Lung (tissue), 12 donors: ENCODE data around the gene CELF2. TPM values are rescaled to one million over a fixed set of nuclear protein-coding genes. Genes with fewer than 3 reads are reported as not detected.

ENCODE experiments used
- ATAC-seq: fragments of 200-7000 bp; cut with Tn5 transposase; one replicate; pipeline ENCODE4 v1.9.1; 2020; ENCODE audit warnings: moderate number of reproducible peaks; ENCODE audit not compliant: insufficient read depth, low FRiP score
- DNase-seq, 3 donors: peaks; one replicate each; pipeline ENCODE4 v3.0.0-alpha.2; 2013 to 2017
- H3K27ac ChIP-seq, 2 donors: one replicate each; pipeline ENCODE4 v1.5.1; 2013; ENCODE audit warnings: mild to moderate bottlenecking in 2 of 2, moderate library complexity in 2 of 2, control low read depth in 1 of 2, inconsistent platforms in 1 of 2, low read depth in 1 of 2, low read length in 1 of 2
- H3K27me3 ChIP-seq, 3 donors: one replicate each; pipeline ENCODE4 v1.5.1; 2013; ENCODE audit warnings: low read length in 2 of 3; ENCODE audit not compliant: control insufficient read depth in 3 of 3, insufficient read depth in 3 of 3
- H3K36me3 ChIP-seq, 4 donors: one replicate each; pipeline ENCODE4 v1.5.1; 2013; ENCODE audit warnings: low read length in 4 of 4, mild to moderate bottlenecking in 1 of 4, moderate library complexity in 1 of 4; ENCODE audit not compliant: control insufficient read depth in 4 of 4, insufficient read depth in 4 of 4
- H3K4me1 ChIP-seq, 5 donors: one replicate each; pipeline ENCODE4 v1.5.1; 2013; ENCODE audit warnings: low read length in 5 of 5, mild to moderate bottlenecking in 2 of 5, moderate library complexity in 1 of 5; ENCODE audit not compliant: control insufficient read depth in 5 of 5, insufficient read depth in 5 of 5
- H3K4me3 ChIP-seq: one replicate; pipeline ENCODE4 v1.5.1; 2013; ENCODE audit warnings: mild to moderate bottlenecking, control low read depth, moderate library complexity
- H3K9ac ChIP-seq, 2 donors: one replicate each; pipeline ENCODE4 v1.5.1; 2013; ENCODE audit warnings: low read length in 2 of 2, control low read depth in 1 of 2; ENCODE audit not compliant: insufficient read depth in 1 of 2
- H3K9me3 ChIP-seq, 4 donors: one replicate each; pipeline ENCODE4 v1.5.1; 2013; ENCODE audit warnings: low read length in 3 of 4, mild to moderate bottlenecking in 1 of 4, moderate library complexity in 1 of 4; ENCODE audit not compliant: control insufficient read depth in 4 of 4, insufficient read depth in 3 of 4
- CTCF ChIP-seq: IDR thresholded peaks from 2 replicates; pipeline ENCODE4 v1.5.1; 2012; ENCODE audit warnings: mild to moderate bottlenecking; ENCODE audit errors: control extremely low read depth, extremely low read depth
- WGBS, 2 donors: extraction: QIAGEN DNeasy Blood & Tissue Kit; methylation state at CpG; one replicate each; pipeline ENCODE4 v1.1.7; 2013; 5-methylcytosine and 5-hydroxymethylcytosine counted together
- polyA plus RNA-seq, 2 donors: library from polyadenylated mRNA; stranded (reverse); fragments of 200-250 nt; gene quantifications; one replicate each; pipeline ENCODE4 v1.2.1, GENCODE V29; 2013
- total RNA-seq, 2 donors: library from RNA; depleted of rRNA in 1 of 2; stranded (reverse); fragments of >200 nt in 1 of 2; gene quantifications; one replicate each; pipeline ENCODE4 v1.2.1, GENCODE V29; 2014 to 2021
- donor health status: control.
- donor health status: control.
- donor health status: Bipolar disorder and iron deficiency.
- donor health status: healthy.
- donor health status: DM: yes; HTN: yes; CAD: no.

The CELF2 gene
- total and polyA plus RNA-seq, 4 donors = 13.6 to 115 (median 63.7) TPM

GRCh38 chr10:11301571-11302111 lies 284.0 kb downstream of the CELF2 start:
- DNase-seq = no peak
- Histone ChIP-seq H3K9ac (no peak overlapping the region), H3K4me3 (no peak overlapping the region), H3K9me3 (peaks cover 0 to 3% (median 1%) of the 10 kb centered on the region in 4 donors), H3K27me3 (no peaks in the 10 kb centered on the region), H3K4me1 (no peaks in the 10 kb centered on the region), H3K27ac (no peak overlapping the region), H3K36me3 (peaks cover 9 to 44% (median 24%) of the 10 kb centered on the region in 4 donors)
- 91 to 92% methylated on average over 22 of the region's 22 CpGs for WGBS, 2 donors
- TF ChIP-seq CTCF = no peak
- ATAC-seq = no peak

GRCh38 chr10:11302181-11302580 lies 284.5 kb downstream of the CELF2 start:
- no peak for TF ChIP-seq CTCF
- Histone ChIP-seq H3K27me3 (no peaks in the 10 kb centered on the region), H3K9me3 (peaks cover 0 to 6% (median 2%) of the 10 kb centered on the region in 4 donors), H3K4me3 (no peak overlapping the region), H3K36me3 (peaks cover 9 to 42% (median 21%) of the 10 kb centered on the region in 4 donors), H3K4me1 (no peaks in the 10 kb centered on the region), H3K9ac (no peak overlapping the region), H3K27ac (no peak overlapping the region)
- DNase-seq = no peak
- WGBS, 2 donors = 95 to 97% methylated on average over 14 of the region's 14 CpGs
- no peak for ATAC-seq

GRCh38 chr10:11303361-11304170 lies 285.9 kb downstream of the CELF2 start:
- DNase-seq (peak in 2 of 3 donors; percentile 23 to 48), ATAC-seq (no peak)
- Histone ChIP-seq H3K36me3 (peaks cover 9 to 40% (median 26%) of the 10 kb centered on the region in 4 donors), H3K4me3 (no peak overlapping the region), H3K27me3 (no peaks in the 10 kb centered on the region), H3K9me3 (peaks cover 0 to 10% (median 2%) of the 10 kb centered on the region in 4 donors), H3K4me1 (no peaks in the 10 kb centered on the region), H3K27ac (no peak overlapping the region), H3K9ac (no peak overlapping the region)
- WGBS, 2 donors = 94 to 95% methylated on average over 14 of the region's 14 CpGs
- no peak for TF ChIP-seq CTCF
